ENCODE measurements around the gene SCLY. TPM values are rescaled to one million over a fixed set of nuclear protein-coding genes. Genes with fewer than 3 reads are reported as not detected.
"Not testable (repeated sequence)": the region's sequence is repeated elsewhere in the genome, so short reads cannot be mapped to it uniquely, and the experiment has no call there.

Gene SCLY
- total and polyA plus RNA-seq, 2 of the 13 experiments (the other 11 are each of a cell fraction or from before 2014, with no cell fraction given) = 27.9 to 38.6 TPM

- peaks cover 0 to 26% of the 10 kb centered on the region in 2 experiments; a peak in 3 of 5 replicates for H3K27me3 ChIP-seq (ENCODE audit: control insufficient read depth in 1 of 2, insufficient read depth in 2 of 2, low read length in 2 of 2)
- 53% methylated on average over 28 of the region's 32 CpGs for WGBS (ENCODE audit: low lambda C conversion rate)
- BruUV-seq (replicated peaks) = no TSS peak
- no peaks in the 10 kb centered on the region for H3K36me3 ChIP-seq (replicated peaks in 1 of 2; ENCODE audit: control insufficient read depth in 1 of 2, insufficient read depth in 2 of 2, low read length in 2 of 2)
- TF ChIP-seq ZNF274 (CRISPR knock-in tag; IDR thresholded peaks at IDR 0.05) (0 out of 2 replicates have a peak, but pooled peaks have one; percentile 25), HNRNPK (IDR thresholded peaks at IDR 0.05; ENCODE audit: low read depth, low read length, poor library complexity, severe bottlenecking) (no peak), HIC2 (CRISPR knock-in tag; IDR thresholded peaks at IDR 0.05; ENCODE audit: low read depth) (peak; percentile 33; the same call in 1 of the 2 replicates), CTCF (CRISPR knock-in tag; IDR thresholded peaks at IDR 0.05) (peak; percentile 54), ZNF687 (CRISPR knock-in tag; IDR thresholded peaks at IDR 0.05) (peak; percentile 25), ZNF598 (CRISPR knock-in tag; IDR thresholded peaks at IDR 0.05; ENCODE audit: borderline replicate concordance) (0 out of 2 replicates have a peak, but pooled peaks have one; percentile 7), ZBTB42 (CRISPR knock-in tag; IDR thresholded peaks at IDR 0.05) (no peak)
- peak; percentile 61 for ATAC-seq
- H3K4me3 ChIP-seq (replicated peaks in 1 of 3; ENCODE audit: insufficient read depth in 1 of 3, low read depth in 2 of 3, low read length in 3 of 3) = no peak overlapping the region
- intact Hi-C loops (cut with micrococcal nuclease; ENCODE audit: unreplicated experiment) (no loop called here), in situ Hi-C loops (cut with HindIII; ENCODE audit: extremely low pct_ligation_motif_present, low pct_unique_long_range_greater_than_20kb) (no loop called here)
- H3K79me2 ChIP-seq (ENCODE audit: insufficient read depth, low read length) = no peaks in the 10 kb centered on the region
- H3K27ac ChIP-seq (ENCODE audit: extremely low read length, insufficient read depth, low read length) = no peak overlapping the region
- no peaks in the 10 kb centered on the region for H3K9me3 ChIP-seq (ENCODE audit: low read length)
- ChIA-PET CTCF (ENCODE audit: low intra/inter-chr PET ratio, low total read pairs) (no interaction called here), POLR2A (no interaction called here)
- no peak overlapping the region for H2AFZ ChIP-seq (ENCODE audit: low read length)
- DNase-seq (ENCODE audit: low spot score) = no peak
- H3K4me2 ChIP-seq (ENCODE audit: low read depth, low read length) = no peak overlapping the region
- 0 out of 2 replicates have a peak, but pooled peaks cover 2% of the 10 kb centered on the region for H3K4me1 ChIP-seq (ENCODE audit: insufficient read depth, low read length)
- no peak for FAIRE-seq
- H3K9ac ChIP-seq (ENCODE audit: insufficient read depth, low read depth, low read length) = no peak overlapping the region
- H4K20me1 ChIP-seq (ENCODE audit: insufficient read depth, low read length) = no peaks in the 10 kb centered on the region
Observed at GRCh38 chr2:238114851-238115660, 54.3 kb downstream of the SCLY start.

GRCh38 chr2:238115709-238116108 is 54.9 kb downstream of the SCLY start:
- in situ Hi-C loops (cut with HindIII; ENCODE audit: extremely low pct_ligation_motif_present, low pct_unique_long_range_greater_than_20kb); ATAC-seq; H4K20me1 ChIP-seq (ENCODE audit: insufficient read depth, low read length); DNase-seq (ENCODE audit: low spot score); H3K4me2 ChIP-seq (ENCODE audit: low read depth, low read length); H2AFZ ChIP-seq (ENCODE audit: low read length); H3K4me1 ChIP-seq (ENCODE audit: insufficient read depth, low read length); BruUV-seq (replicated peaks); H3K27ac ChIP-seq (ENCODE audit: extremely low read length, insufficient read depth, low read length); FAIRE-seq; H3K9me3 ChIP-seq (ENCODE audit: low read length); H3K79me2 ChIP-seq (ENCODE audit: insufficient read depth, low read length); H3K36me3 ChIP-seq (replicated peaks in 1 of 2; ENCODE audit: control insufficient read depth in 1 of 2, insufficient read depth in 2 of 2, low read length in 2 of 2); CTCF ChIA-PET (ENCODE audit: low intra/inter-chr PET ratio, low total read pairs); H3K9ac ChIP-seq (ENCODE audit: insufficient read depth, low read depth, low read length); H3K4me3 ChIP-seq (replicated peaks in 1 of 3; ENCODE audit: insufficient read depth in 1 of 3, low read depth in 2 of 3, low read length in 3 of 3); intact Hi-C loops (cut with micrococcal nuclease; ENCODE audit: unreplicated experiment): not testable (repeated sequence)
- POLR2A ChIA-PET = interaction anchor here (0.9 kb wide), 1 partner anchor 11 kb away, joined by 3 read pairs; no protein-coding TSS in a partner anchor
- WGBS (ENCODE audit: low lambda C conversion rate) = 53% methylated on average over 12 of the region's 12 CpGs
- peaks cover 0 to 33% of the 10 kb centered on the region in 2 experiments; a peak in 3 of 5 replicates for H3K27me3 ChIP-seq (ENCODE audit: control insufficient read depth in 1 of 2, insufficient read depth in 2 of 2, low read length in 2 of 2)
